D721Med (cell line): Measurements from ENCODE around the gene PLEKHJ1.
"Not testable (repeated sequence)": the region's sequence is repeated elsewhere in the genome, so short reads cannot be mapped to it uniquely, and the experiment has no call there.

Experiments
- DNase-seq: peaks from one replicate; pipeline ENCODE4 v3.0.0; 2011; ENCODE audit warnings: low spot score; ENCODE audit not compliant: insufficient read length
- FAIRE-seq: peaks from 2 replicates; lab custom pipeline; 2011; peaks lifted over from hg19 to GRCh38; lab: Jason Lieb, UNC
- CTCF ChIP-seq: IDR thresholded peaks from 2 replicates; pipeline ENCODE4 v1.5.1; 2012; ENCODE audit warnings: mild to moderate bottlenecking, control low read depth; ENCODE audit not compliant: insufficient read depth; ENCODE audit errors: missing control alignments

Gene PLEKHJ1

GRCh38 chr19:2236314-2237050 lies at the start of gene PLEKHJ1, which contains the start of gene SF3A2:
PLEKHJ1 (minus strand) TSS chr19:2236329; CDS start chr19:2236248, 81 bp downstream.
SF3A2 (plus strand) TSS chr19:2236824; CDS start chr19:2243419, 6,595 bp downstream.
- peak; percentile 96 for TF ChIP-seq CTCF
- DNase-seq (peak; percentile 97), FAIRE-seq (no peak)

DNA sequence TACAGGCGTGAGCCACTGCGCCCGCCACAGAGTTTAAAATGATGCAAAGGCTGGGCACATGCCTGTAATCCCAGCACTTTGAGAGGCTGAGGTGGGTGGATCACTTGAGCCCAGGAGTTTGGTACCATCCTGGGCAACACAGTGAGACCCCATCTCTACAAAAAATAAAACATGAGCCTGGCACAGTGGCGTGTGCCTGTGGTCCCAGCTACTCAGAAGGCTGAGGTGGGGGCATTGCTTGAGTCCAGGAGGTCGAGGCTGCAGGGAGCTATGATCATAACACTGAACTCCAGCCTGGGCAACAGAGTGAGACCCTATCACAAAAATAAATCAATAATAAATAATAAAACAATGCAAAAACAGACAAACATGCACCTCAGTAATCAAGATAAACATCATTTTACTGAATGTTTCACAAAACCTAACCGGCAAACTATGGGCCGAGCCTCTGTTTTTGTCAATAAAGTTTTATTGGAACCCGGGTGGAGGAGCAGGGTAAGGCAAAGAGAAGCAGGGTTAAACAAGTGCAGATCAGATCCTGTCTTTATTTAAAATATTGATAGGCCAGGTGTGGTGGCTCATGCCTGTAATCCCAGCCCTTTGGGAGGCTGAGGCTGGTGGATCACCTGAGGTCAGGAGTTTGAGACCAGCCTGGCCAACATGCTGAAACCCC lies 47.8 kb upstream of the PLEKHJ1 start:
- FAIRE-seq (no peak), DNase-seq (no peak)
- no peak for TF ChIP-seq CTCF

DNA sequence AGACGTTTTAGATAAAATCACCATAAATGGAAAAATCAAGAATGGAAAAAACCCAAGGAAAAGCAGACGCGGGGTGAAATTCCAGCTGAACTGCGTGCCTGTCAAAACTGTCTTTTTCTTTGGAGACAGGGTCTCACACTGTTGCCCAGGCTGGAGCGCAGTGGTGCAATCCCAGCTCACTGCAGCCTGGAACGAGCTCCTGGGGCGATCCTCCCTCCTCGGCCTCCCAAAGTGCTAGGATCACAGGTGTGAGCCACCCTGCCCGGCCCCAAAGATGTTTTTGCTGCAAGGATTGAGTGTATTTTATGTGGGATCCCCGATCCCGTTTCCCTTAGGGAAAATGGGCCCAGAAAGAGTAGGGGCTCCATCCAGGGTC lies 46.7 kb upstream of the PLEKHJ1 start:
- FAIRE-seq (no peak), DNase-seq (no peak)
- TF ChIP-seq CTCF, result no peak

DNA sequence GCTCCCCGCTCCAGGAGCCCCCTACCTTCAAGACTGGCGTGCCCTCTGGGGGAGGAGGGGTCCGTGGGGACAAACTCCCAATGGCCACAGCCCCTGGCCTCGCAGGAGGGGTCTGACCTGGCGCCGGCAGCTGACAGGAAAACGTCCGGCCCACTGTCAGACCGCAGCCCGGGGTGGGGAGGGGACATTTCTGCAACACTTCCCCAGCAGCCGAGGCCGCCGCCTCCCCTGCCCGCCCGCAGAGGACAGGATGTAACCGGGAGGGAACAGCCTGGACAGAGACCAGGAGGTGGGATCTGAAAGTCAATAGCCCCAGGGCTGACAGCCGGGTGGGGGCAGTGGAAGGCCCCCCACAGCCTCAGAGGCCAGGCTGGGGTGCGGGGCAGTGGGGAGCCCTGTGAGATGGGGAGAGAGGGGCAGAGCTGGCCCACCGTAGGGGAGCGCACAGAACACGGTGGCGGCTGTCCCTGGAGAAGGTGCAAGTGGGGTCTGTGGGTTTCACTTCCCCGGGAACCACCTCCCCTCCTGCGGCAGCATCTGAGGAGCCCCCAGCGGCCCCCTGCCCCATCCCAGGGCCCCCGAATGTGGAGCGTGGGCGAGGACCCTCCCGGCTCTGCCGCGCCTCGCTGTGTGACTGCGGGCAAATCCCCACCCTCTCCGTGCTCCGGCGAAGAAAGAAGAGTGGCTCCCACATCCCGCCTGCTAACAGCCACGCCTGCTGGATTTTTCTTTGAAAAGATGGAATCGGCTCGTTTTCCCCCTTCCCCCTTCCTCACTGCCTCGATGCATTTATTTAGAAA lies 46.1 kb upstream of the PLEKHJ1 start, which contains the start of gene PEAK3:
TSS of gene PEAK3 (minus strand) at position 114 of the 800 bp plus-strand sequence. CDS start 1,244 bp downstream, outside the sequence.
- no peak for FAIRE-seq
- no peak for TF ChIP-seq CTCF
- no peak for DNase-seq

GRCh38 chr19:2281265-2282061 lies 45.3 kb upstream of the PLEKHJ1 start:
- DNase-seq, FAIRE-seq: not testable (repeated sequence)

- DNase-seq, result no peak
- TF ChIP-seq CTCF, result no peak
- FAIRE-seq, result no peak
Measured at GRCh38 chr19:2280633-2281264, 44.6 kb upstream of the PLEKHJ1 start.
